C4-2B (cell line): ENCODE data around the gene SNX7.

Experiments
- H3K27ac ChIP-seq: fragments of 450-650 bp; 2 replicates; pipeline ENCODE4 v1.5.1; 2017
- CTCF ChIP-seq: fragments of 450-650 bp; conservative IDR thresholded peaks from 2 replicates; pipeline ENCODE4 v1.5.1; 2017; ENCODE audit warnings: mild to moderate bottlenecking
- ZFX ChIP-seq: fragments of 450-650 bp; IDR thresholded peaks from 2 replicates; pipeline ENCODE4 v1.6.1; 2017

Gene SNX7

GRCh38 chr1:98677288-98677687 is 15.8 kb downstream of the SNX7 start:
- no peak overlapping the region; the same call in 1 of the 2 replicates for H3K27ac ChIP-seq
- TF ChIP-seq CTCF: no peak
- TF ChIP-seq ZFX: no peak

DNA sequence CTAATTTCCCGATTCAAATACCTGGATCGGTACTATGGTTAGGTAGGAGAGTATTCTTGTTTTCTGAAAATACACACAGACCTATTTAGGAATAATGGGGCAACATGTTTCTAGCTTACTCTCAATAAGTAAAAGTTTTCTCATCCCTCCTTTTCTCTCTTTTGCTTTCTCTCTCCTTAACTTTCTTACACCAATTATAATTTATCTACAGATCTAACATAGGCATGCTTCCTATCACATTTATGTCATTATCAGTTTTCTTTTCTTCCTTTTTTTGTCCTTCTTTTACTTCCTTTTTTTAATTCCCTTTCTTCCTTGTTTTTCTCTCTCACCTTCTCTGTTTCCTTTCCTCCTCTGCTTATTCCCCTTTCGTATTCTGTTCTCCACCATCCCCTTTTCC is 20.3 kb downstream of the SNX7 start:
- TF ChIP-seq CTCF: no peak
- no peak for TF ChIP-seq ZFX
- no peak overlapping the region for H3K27ac ChIP-seq

DNA sequence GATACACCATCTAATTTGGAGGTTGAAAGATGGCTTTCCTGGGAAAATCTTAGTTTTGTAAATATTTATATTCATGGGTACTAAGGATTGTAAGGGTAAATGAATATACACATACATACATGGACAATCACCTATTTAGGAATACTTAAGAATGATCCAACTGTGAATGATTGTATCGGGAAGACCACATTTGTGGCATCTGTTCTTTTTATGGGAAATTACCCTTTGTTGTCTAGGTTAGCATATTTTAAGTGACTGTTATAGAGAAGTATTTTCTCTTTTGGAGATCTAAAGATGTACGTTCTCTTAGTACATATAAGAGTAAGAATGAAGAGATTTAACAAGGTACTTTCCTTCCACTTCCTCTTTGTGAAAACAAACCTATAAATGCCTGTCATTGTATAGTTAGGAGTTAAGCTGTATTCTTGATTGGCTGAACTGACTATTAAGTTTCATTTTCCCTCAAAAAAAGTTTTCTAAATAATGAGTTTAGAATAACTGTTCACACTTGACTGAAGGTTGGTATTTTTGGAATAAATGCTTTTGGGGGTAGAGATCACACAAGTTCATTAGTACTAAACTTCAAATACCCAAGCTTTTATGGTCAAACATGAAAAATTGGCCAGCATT is 26.7 kb downstream of the SNX7 start:
- TF ChIP-seq CTCF (no peak), ZFX (no peak)
- H3K27ac ChIP-seq: no peak overlapping the region

DNA sequence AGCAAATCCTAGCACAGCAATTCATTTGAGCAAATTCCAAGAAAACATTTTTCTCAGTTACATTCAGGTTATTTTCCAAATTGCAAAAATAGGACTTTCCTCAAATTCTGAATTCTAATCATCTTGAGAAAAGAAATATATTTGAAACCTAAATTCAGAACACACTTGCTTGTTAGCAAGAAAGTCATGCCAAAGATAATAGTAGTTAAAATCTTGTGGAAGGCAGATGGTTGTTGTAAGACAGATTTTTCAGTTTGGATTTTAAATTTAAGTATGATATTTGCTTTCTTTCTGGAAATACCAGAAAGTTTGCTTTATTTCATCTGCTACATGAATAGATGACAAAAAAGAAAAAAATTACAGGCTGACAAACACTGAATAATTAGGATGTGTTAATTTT is 29.1 kb downstream of the SNX7 start:
- no peak for TF ChIP-seq CTCF
- no peak for TF ChIP-seq ZFX
- no peak overlapping the region for H3K27ac ChIP-seq

- no peak overlapping the region for H3K27ac ChIP-seq
Observed at GRCh38 chr1:98692482-98692881, 31.0 kb downstream of the SNX7 start.

GRCh38 chr1:98693385-98693784 is 31.9 kb downstream of the SNX7 start:
- H3K27ac ChIP-seq: no peak overlapping the region
- TF ChIP-seq CTCF: no peak
- TF ChIP-seq ZFX: no peak

More at GRCh38 chr1:98692482-98692881, 31.0 kb downstream of the SNX7 start:
- TF ChIP-seq ZFX: no peak
- no peak for TF ChIP-seq CTCF

- TF ChIP-seq CTCF: no peak
- no peak for TF ChIP-seq ZFX
- H3K27ac ChIP-seq: no peak overlapping the region
Observed at GRCh38 chr1:98696077-98696476, 34.6 kb downstream of the SNX7 start.
